Parathyroid adenoma (tissue), 2 donors: ENCODE measurements around the gene MALT1.

Experiments
- H2AFZ ChIP-seq: fragments of 300-600 bp; sonication (generic); one replicate; pipeline ENCODE4 v1.7.0; 2017; ENCODE audit warnings: antibody characterized with exemption, mild to moderate bottlenecking
- H3K27ac ChIP-seq: fragments of 300-600 bp; sonication (generic); one replicate; pipeline ENCODE4 v1.7.0; 2017
- H3K27me3 ChIP-seq: fragments of 300-600 bp; sonication (generic); one replicate; pipeline ENCODE4 v1.7.0; 2017; ENCODE audit warnings: low read length; ENCODE audit not compliant: control insufficient read depth, insufficient read depth
- H3K36me3 ChIP-seq: fragments of 300-600 bp; sonication (generic); one replicate; pipeline ENCODE4 v1.7.0; 2017; ENCODE audit warnings: low read length; ENCODE audit not compliant: control insufficient read depth, insufficient read depth
- H3K4me1 ChIP-seq: fragments of 300-600 bp; sonication (generic); one replicate; pipeline ENCODE4 v1.7.0; 2017; ENCODE audit warnings: control low read depth
- H3K4me2 ChIP-seq: fragments of 300-600 bp; sonication (generic); one replicate; pipeline ENCODE4 v1.7.0; 2017; ENCODE audit warnings: low read length
- H3K4me3 ChIP-seq: fragments of 300-600 bp; sonication (generic); one replicate; pipeline ENCODE4 v1.7.0; 2017; ENCODE audit warnings: low read depth, low read length
- H3K79me2 ChIP-seq: fragments of 300-600 bp; sonication (generic); one replicate; pipeline ENCODE4 v1.7.0; 2017; ENCODE audit warnings: control low read depth
- H3K9ac ChIP-seq: fragments of 300-600 bp; sonication (generic); one replicate; pipeline ENCODE4 v1.7.0; 2017; ENCODE audit warnings: mild to moderate bottlenecking
- H3K9me3 ChIP-seq: fragments of 300-600 bp; sonication (generic); one replicate; pipeline ENCODE4 v1.7.0; 2017; ENCODE audit warnings: low read length; ENCODE audit not compliant: control insufficient read depth
- TF ChIP-seq, protein P1 (sequence below): fragments of 300-600 bp; sonication (generic); IDR thresholded peaks from one replicate; pipeline ENCODE4 v1.7.0; 2017; ENCODE audit warnings: antibody characterized with exemption, mild to moderate bottlenecking
- donor health status: primary hyperparathyroidism.

MALT1 gene

GRCh38 chr18:58721566-58722239 lies 50.4 kb downstream of the MALT1 start:
- no peak overlapping the region for H3K9ac ChIP-seq
- H3K4me3 ChIP-seq = no peak overlapping the region
- H3K27ac ChIP-seq = no peak overlapping the region
- H3K9me3 ChIP-seq = no peaks in the 10 kb centered on the region
- H3K36me3 ChIP-seq = no peaks in the 10 kb centered on the region
- H3K4me1 ChIP-seq = no peaks in the 10 kb centered on the region
- TF ChIP-seq, protein P1, sequence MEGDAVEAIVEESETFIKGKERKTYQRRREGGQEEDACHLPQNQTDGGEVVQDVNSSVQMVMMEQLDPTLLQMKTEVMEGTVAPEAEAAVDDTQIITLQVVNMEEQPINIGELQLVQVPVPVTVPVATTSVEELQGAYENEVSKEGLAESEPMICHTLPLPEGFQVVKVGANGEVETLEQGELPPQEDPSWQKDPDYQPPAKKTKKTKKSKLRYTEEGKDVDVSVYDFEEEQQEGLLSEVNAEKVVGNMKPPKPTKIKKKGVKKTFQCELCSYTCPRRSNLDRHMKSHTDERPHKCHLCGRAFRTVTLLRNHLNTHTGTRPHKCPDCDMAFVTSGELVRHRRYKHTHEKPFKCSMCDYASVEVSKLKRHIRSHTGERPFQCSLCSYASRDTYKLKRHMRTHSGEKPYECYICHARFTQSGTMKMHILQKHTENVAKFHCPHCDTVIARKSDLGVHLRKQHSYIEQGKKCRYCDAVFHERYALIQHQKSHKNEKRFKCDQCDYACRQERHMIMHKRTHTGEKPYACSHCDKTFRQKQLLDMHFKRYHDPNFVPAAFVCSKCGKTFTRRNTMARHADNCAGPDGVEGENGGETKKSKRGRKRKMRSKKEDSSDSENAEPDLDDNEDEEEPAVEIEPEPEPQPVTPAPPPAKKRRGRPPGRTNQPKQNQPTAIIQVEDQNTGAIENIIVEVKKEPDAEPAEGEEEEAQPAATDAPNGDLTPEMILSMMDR = no peak
- H3K4me2 ChIP-seq = no peak overlapping the region
- H2AFZ ChIP-seq = no peak overlapping the region
- no peaks in the 10 kb centered on the region for H3K79me2 ChIP-seq
- H3K27me3 ChIP-seq = no peaks in the 10 kb centered on the region

GRCh38 chr18:58723810-58724602 lies 52.7 kb downstream of the MALT1 start:
- Histone ChIP-seq H3K4me2 (no peak overlapping the region), H3K27ac (no peak overlapping the region), H3K4me1 (no peaks in the 10 kb centered on the region), H3K27me3 (no peaks in the 10 kb centered on the region), H3K36me3 (no peaks in the 10 kb centered on the region), H2AFZ (no peak overlapping the region), H3K4me3 (no peak overlapping the region), H3K79me2 (no peaks in the 10 kb centered on the region), H3K9me3 (no peaks in the 10 kb centered on the region), H3K9ac (no peak overlapping the region)
- TF ChIP-seq, protein P1 = no peak

GRCh38 chr18:58726671-58727070 lies 55.4 kb downstream of the MALT1 start:
- H3K9me3 ChIP-seq = no peaks in the 10 kb centered on the region
- no peak overlapping the region for H2AFZ ChIP-seq
- TF ChIP-seq, protein P1 = no peak
- no peak overlapping the region for H3K4me3 ChIP-seq
- no peaks in the 10 kb centered on the region for H3K27me3 ChIP-seq
- no peaks in the 10 kb centered on the region for H3K79me2 ChIP-seq
- no peak overlapping the region for H3K27ac ChIP-seq
- no peak overlapping the region for H3K4me2 ChIP-seq
- no peaks in the 10 kb centered on the region for H3K36me3 ChIP-seq
- no peaks in the 10 kb centered on the region for H3K4me1 ChIP-seq
- no peak overlapping the region for H3K9ac ChIP-seq

DNA sequence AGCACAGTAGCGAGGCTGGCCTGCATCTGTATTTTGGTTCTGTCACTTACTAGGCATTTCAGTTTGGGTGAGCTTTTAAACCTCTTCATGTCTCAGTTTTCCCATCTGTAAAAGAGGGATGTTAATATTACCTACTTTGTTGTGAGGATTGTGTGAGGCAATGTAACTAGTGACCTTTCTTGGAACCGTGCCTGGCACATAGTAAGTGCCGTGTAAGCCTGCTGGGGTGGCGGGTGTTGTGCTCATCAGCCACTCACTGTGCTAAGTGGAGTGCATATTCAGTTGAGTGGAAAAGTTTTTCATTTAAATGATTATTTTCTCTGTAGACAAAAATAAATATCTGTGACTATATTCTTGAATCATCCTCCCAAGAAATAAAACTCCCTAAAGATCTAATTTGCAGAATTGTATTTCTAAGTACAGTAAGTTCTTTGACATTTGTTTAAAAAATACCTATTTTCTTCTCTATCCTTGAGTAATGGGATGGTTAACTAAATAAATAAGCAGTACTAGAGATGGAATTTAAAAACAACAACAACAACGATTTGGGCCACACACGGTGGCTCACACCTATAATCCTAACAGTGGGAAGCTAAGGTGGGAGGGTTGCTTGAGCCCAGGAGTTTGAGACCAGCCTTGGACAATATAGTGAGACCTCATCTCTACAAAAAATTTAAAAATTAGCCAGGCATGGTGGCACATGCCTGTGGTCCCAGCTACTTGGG lies 56.7 kb downstream of the MALT1 start:
- TF ChIP-seq, protein P1 = no peak
- H3K79me2 ChIP-seq = no peaks in the 10 kb centered on the region
- no peaks in the 10 kb centered on the region for H3K36me3 ChIP-seq
- H3K4me2 ChIP-seq = no peak overlapping the region
- H3K4me1 ChIP-seq = no peaks in the 10 kb centered on the region
- no peak overlapping the region for H3K27ac ChIP-seq
- no peak overlapping the region for H2AFZ ChIP-seq
- no peaks in the 10 kb centered on the region for H3K27me3 ChIP-seq
- no peak overlapping the region for H3K4me3 ChIP-seq
- H3K9me3 ChIP-seq = no peaks in the 10 kb centered on the region
- no peak overlapping the region for H3K9ac ChIP-seq
